ENCODE data around the gene PPP2R5C.

Gene PPP2R5C

DNA sequence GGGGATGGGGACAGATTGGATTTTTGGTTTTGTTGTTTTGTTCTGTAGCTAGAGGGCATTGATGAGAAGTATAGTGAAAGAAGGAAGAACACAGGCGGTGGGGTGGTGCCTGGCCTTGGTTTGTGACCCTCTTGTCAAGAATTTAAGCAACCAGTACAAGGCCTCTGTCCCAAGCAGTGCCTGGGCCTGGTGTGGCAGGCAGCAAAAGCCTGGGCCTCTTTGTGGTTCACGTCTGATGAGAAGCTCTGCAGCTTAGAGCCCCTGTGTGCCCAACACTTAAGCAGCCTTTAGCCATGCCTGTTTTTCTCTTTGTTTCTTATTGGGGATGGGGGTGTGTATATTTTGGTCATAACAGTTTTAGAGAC lies 98.0 kb downstream of the PPP2R5C start:
- Histone ChIP-seq H3K4me3 (no peak overlapping the region), H3K4me1 (peaks cover 0 to 9% (median 0%) of the 10 kb centered on the region in 4 donors), H3K27me3 (no peaks in the 10 kb centered on the region), H3K36me3 (peaks cover 5 to 24% (median 11%) of the 10 kb centered on the region in 3 donors), H3K27ac (no peak overlapping the region), H3K9me3 (no peaks in the 10 kb centered on the region)
- no peak for DNase-seq
- no peak for TF ChIP-seq CTCF (IDR thresholded peaks at IDR 0.05)
- intact Hi-C loops (cut with DNase I; ENCODE audit: low total_unique reads): no loop called here

GRCh38 chr14:101859958-101860357 lies 98.4 kb downstream of the PPP2R5C start:
- no peak overlapping the region for H3K27ac ChIP-seq
- H3K9me3 ChIP-seq: no peaks in the 10 kb centered on the region
- peaks cover 0 to 9% (median 0%) of the 10 kb centered on the region in 4 donors for H3K4me1 ChIP-seq
- peaks cover 5 to 24% (median 13%) of the 10 kb centered on the region in 3 donors for H3K36me3 ChIP-seq
- H3K4me3 ChIP-seq: no peak overlapping the region
- TF ChIP-seq CTCF (IDR thresholded peaks at IDR 0.05): no peak
- DNase-seq: no peak
- intact Hi-C loops (cut with DNase I; ENCODE audit: low total_unique reads): no loop called here
- no peaks in the 10 kb centered on the region for H3K27me3 ChIP-seq

GRCh38 chr14:101861464-101861863 lies 100.0 kb downstream of the PPP2R5C start:
- no peak overlapping the region for H3K27ac ChIP-seq
- intact Hi-C loops (cut with DNase I; ENCODE audit: low total_unique reads): no loop called here
- no peak for TF ChIP-seq CTCF (IDR thresholded peaks at IDR 0.05)
- H3K4me1 ChIP-seq: peaks cover 0 to 2% (median 0%) of the 10 kb centered on the region in 4 donors
- peaks cover 5 to 31% (median 13%) of the 10 kb centered on the region in 3 donors for H3K36me3 ChIP-seq
- no peaks in the 10 kb centered on the region for H3K27me3 ChIP-seq
- DNase-seq: no peak
- no peak overlapping the region for H3K4me3 ChIP-seq
- no peaks in the 10 kb centered on the region for H3K9me3 ChIP-seq

- Histone ChIP-seq H3K36me3 (peaks cover 5 to 30% (median 13%) of the 10 kb centered on the region in 3 donors), H3K9me3 (no peaks in the 10 kb centered on the region), H3K27me3 (no peaks in the 10 kb centered on the region), H3K4me3 (no peak overlapping the region), H3K4me1 (no peaks in the 10 kb centered on the region), H3K27ac (no peak overlapping the region)
- no peak for TF ChIP-seq CTCF (IDR thresholded peaks at IDR 0.05)
- intact Hi-C loops (cut with DNase I; ENCODE audit: low total_unique reads): no loop called here
- DNase-seq: no peak
These were observed 100.7 kb downstream of the PPP2R5C start for GRCh38 chr14:101862177-101862576.

GRCh38 chr14:101862711-101863110 lies 101.2 kb downstream of the PPP2R5C start:
- no peak overlapping the region for H3K27ac ChIP-seq
- intact Hi-C loops (cut with DNase I; ENCODE audit: low total_unique reads): no loop called here
- peaks cover 5 to 24% (median 13%) of the 10 kb centered on the region in 3 donors for H3K36me3 ChIP-seq
- no peaks in the 10 kb centered on the region for H3K27me3 ChIP-seq
- no peak for DNase-seq
- H3K4me3 ChIP-seq: no peak overlapping the region
- H3K4me1 ChIP-seq: no peaks in the 10 kb centered on the region
- TF ChIP-seq CTCF (IDR thresholded peaks at IDR 0.05): no peak
- H3K9me3 ChIP-seq: no peaks in the 10 kb centered on the region

DNA sequence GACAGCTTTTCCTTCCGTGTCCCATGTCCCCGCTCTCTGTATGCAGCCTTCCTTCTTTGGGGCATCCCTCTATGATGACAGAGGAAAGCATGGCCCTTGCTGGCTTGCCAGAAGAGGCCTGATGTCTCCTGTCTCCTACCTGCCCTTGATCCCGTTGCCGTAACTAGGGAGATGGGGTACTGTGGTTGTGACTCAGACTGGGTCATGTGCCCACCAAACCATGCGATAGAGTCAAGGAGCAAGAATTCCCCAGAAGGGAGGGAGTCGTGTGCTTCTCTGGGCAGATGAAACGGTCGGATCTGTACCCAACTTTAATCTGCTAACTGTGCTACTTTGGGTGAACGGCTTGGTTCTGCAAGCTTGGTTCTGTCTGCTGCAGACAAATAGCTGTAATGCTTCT lies 103.8 kb downstream of the PPP2R5C start:
- Histone ChIP-seq H3K4me1 (no peaks in the 10 kb centered on the region), H3K27ac (no peak overlapping the region), H3K4me3 (no peak overlapping the region), H3K36me3 (peaks cover 0 to 11% (median 10%) of the 10 kb centered on the region in 3 donors), H3K27me3 (no peaks in the 10 kb centered on the region), H3K9me3 (no peaks in the 10 kb centered on the region)
- intact Hi-C loops (cut with DNase I; ENCODE audit: low total_unique reads): no loop called here
- no peak for DNase-seq
- TF ChIP-seq CTCF (IDR thresholded peaks at IDR 0.05): no peak
